NCI-H2029 treated with DMSO at 0.1 percent for 48 hours (cell line): Measurements from ENCODE around the gene SLC25A14.
"Not testable (repeated sequence)": the region's sequence is repeated elsewhere in the genome, so short reads cannot be mapped to it uniquely, and the experiment has no call there.

Source experiments
- DNase-seq: peaks from one replicate; lab custom pipeline; 2025; lab: John Stamatoyannopoulos, UW

The SLC25A14 gene

GRCh38 chrX:130339408-130340222 lies at the start of gene SLC25A14:
SLC25A14 (plus strand) TSS chrX:130339919; CDS start chrX:130340279, 360 bp downstream.
- peak; percentile 33 for DNase-seq

DNA sequence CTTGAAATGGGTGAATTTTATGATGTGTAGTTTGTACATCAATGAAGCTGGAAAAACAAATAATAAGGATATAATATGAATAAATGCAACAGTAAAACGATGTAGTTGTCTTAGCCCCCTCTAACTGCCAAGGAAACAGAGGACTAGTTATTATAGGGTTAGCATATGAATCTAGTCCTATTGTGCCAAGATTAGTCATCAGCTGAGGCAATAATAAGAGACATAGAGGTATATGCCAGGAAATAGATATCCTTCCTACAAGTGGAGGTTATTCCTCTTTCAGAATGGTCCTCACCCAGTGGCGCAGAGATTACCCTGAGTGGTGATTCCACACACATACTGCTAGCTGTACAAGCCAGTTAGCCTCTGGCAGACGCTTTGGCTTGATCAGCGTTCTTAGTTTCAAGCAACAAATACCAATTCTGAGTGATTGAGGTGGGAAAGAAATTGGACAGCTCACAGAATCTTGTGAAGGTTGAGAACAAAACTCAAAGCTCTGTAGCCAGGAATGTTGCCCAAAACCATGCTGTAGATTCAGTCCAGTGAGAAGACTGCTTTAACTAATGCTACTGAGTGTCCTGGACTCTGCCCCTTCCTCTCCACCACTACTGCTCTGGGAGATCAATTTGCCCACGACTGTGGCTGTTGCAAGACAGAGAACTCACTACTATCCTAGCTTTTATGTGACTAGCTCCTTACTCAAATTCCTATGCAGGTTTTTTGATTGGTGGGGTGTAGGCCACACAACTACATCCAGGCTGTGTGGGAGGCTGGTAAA lies 44.0 kb upstream of the SLC25A14 start:
- DNase-seq, result no peak

DNA sequence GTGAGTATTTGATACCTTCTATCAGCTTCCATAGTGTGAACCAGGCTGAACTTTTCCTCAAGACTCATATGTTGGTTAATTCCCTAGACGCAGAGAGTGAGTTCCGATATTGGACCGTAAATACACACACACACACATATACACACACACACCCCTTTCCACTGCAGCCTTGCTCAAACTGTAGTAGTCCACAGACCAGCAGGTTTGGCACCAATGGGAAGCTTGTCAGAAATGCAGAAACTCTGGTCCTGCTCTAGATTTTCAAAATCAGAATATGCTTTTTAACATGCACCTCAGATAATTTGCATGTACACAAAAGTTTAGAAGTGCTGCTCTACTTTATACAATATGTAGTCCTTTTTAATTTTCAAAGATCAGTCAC lies 43.4 kb upstream of the SLC25A14 start:
- DNase-seq, result no peak

- DNase-seq, result no peak
Measured at GRCh38 chrX:130296743-130297142, 43.0 kb upstream of the SLC25A14 start.

GRCh38 chrX:130299279-130300009 lies 40.3 kb upstream of the SLC25A14 start:
- DNase-seq, result peak; percentile 6

- no peak for DNase-seq
Measured at GRCh38 chrX:130300010-130300282, 39.8 kb upstream of the SLC25A14 start.

GRCh38 chrX:130301405-130301804 lies 38.3 kb upstream of the SLC25A14 start:
- DNase-seq, result no peak

GRCh38 chrX:130301977-130302376 lies 37.7 kb upstream of the SLC25A14 start:
- no peak for DNase-seq

DNA sequence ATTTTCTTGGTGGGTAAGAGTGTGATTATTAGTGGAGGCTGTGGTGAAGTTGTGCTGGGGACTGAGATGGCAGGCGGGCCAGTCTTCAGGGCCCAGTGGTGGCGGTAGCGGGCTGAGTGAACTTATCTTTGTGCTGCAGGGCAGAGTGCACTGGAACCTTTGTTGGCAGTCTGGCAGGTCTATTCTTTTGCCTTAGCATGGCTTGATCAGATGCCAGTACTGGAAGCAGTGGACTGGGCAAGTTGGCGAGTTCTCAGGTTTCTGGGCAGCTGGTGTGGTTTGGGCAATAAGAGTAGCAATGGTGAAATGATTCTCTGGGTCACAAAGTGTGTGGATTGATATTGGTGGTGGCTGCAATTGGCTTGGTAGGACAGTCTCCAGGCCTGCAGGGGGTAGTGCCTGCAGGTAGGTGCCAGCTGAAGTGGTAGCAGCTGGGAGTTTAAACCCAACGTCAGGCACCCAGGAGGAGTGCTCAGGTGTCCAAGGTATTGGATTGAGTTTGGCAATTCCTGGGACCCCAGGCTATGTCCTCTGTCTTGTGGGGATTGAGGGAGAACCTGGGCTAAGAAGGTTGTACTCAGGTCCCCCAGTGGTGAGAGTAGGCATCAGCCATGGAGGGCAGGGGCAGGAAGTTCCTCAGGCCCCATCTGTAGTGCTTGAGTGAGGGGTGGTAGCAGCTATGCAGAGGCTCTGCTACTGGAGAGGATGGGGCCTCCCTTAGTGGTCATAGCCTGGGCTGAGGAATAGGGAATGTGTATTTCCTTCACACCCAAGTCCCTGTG lies 34.9 kb upstream of the SLC25A14 start:
- DNase-seq, result no peak

DNA sequence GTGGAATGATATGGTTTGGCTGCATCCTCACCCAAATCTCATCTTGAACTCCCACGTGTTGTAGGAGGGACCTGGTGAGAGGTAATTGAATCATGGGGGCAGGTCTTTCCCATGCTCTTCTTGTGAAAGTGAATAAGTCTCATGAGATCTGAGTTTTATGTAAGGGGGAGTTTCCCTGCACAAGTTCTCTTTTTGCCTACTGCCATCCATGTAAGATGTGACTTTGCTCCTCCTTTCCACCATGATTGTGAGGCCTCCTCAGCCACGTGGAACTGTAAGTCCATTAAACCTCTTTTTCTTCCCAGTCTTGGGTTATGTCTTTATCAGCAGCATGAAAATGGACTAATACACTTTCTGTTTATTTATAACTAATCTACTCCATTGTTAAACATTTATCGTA lies 19.8 kb upstream of the SLC25A14 start:
- not testable (repeated sequence) for DNase-seq

DNA sequence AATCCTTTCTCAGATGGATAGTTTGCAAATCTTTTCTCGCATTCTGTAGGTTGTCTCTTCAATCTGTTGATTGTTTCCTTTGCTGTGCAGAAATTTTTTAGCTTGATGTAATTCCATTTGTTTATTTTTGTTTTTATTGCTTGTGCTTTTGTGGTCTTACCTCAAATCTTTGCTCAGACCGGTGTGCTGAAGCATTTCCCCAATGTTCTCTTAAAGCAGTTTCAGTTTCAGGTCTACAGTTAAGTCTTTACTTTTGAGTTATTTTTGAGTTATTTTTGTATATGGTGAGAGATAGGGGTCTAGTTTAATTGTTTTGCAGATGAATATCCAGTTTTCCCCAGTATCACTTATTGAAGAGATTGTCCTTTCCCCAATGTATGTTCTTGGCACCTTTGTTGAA lies 18.2 kb upstream of the SLC25A14 start:
- DNase-seq, result no peak

DNA sequence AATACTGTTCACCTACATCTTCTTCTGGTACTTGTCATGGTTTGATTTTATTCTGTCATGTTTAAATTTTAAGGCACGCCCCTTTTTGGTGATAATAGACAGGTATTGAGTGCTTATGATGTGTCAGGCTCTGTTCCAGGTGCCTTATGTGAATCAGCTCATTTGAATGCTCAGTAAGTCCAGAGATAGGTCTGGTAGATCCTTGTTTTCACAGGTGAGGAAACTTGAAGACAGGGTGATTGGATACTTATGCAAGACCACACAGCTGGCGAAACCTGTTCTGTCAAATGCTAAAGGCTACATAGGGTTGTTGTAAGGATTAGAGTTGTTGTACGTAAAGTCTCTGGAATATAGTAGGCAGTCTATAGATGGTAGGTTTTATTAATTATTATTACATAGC lies 9.6 kb upstream of the SLC25A14 start:
- no peak for DNase-seq

- peak; percentile 14 for DNase-seq
Measured at GRCh38 chrX:130330706-130331105, 9.0 kb upstream of the SLC25A14 start.

DNA sequence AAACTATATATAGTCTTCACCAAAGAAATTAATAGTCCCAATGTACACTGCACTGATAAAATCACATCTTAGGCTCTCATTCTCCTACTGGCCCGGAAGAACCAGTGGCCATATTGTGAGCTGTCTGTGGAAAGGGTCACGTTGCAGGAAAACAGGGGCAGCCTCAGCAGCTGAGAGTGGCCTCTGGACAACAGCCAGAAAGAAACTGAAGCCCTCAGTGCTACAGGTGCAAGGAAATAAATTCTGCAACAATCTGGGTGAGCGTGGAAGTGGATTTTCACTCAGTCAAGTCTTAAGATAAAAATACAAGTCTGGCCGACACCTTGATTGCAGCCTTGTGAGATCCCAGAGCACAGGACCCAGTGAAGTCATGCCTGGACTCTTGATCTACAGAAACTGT lies 3.2 kb upstream of the SLC25A14 start:
- no peak for DNase-seq

DNA sequence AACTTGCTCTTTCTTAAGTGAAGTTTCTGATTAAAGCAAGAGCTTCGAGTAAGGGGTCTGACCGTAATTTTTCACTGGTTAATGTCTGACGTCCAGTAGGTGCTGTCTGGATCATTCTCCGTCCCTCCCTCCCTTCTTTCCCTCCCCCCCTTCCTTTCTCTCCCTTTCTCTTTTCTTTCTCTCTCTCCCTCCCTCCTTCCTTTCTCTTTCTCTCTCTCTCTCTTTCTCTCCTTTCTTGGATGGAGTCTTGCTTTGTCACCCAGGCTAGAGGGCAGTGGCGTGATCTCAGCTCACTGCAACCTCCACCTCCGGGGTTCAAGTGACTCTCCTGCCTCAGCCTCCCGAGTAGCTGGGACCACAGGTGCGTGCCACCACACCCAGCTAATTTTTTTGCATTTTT lies 850 bp upstream of the SLC25A14 start:
- DNase-seq, result not testable (repeated sequence)

GRCh38 chrX:130340271-130340670 lies 552 bp downstream of the SLC25A14 start:
- no peak for DNase-seq

- no peak for DNase-seq
Measured at GRCh38 chrX:130343411-130343810, 3.7 kb downstream of the SLC25A14 start.

GRCh38 chrX:130347321-130347720 lies 7.6 kb downstream of the SLC25A14 start:
- DNase-seq, result no peak

- DNase-seq, result no peak
Measured at GRCh38 chrX:130351567-130351966, 11.8 kb downstream of the SLC25A14 start.

DNA sequence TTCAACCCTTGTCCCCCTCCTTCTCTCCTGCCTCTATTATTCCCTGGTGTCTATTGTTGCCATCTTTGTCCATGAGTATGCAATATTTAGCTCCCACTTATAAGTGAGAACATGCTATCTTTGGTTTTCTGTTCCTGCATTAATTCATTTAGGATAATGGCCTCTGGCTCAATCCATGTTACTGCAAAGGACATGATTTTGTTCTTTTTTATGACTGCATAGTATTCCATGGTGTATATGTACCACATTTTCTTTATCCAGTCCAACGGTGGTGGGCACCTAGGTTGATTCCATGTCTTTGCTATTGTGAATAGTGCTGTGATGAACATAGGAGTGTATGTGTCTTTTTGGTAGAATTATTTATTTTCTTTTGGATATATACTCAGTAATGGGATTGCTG lies 12.3 kb downstream of the SLC25A14 start:
- DNase-seq, result not testable (repeated sequence)

DNA sequence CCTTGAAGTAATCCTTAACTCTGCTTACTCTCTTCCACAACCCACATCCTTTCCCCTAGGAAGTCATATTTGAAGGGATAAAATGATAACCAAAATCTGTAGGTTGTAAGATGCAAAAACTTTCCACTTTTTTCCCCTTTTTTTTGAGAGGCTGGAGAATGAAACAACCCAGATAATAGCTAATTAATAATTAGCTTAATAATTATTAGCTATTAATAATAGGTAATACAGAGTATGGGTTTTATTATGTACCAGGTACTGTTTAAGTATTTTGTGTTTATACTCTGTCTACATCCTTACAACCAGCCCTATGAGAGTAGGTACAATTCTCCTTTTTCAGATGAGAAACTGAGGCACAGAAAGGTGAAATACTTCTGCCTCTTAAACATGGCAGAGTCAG lies 36.4 kb downstream of the SLC25A14 start:
- no peak for DNase-seq

- DNase-seq, result no peak
Measured at GRCh38 chrX:130378024-130378669, 38.4 kb downstream of the SLC25A14 start.
